Activated CD8-positive, alpha-beta T cell treated with anti-CD3 and anti-CD28 coated beads, Interleukin-2, amount 10 ng/mL, durations not matched to agents 7 days and 5 days (primary cell): ENCODE measurements around the gene PDE10A. TPM values are rescaled to one million over a fixed set of nuclear protein-coding genes. Genes with fewer than 3 reads are reported as not detected.

ENCODE experiments used
- ATAC-seq: fragments of 150-1000 bp; cut with Tn5 transposase; one replicate; pipeline ENCODE4 v1.10.0; 2021; ENCODE audit warnings: moderate library complexity
- CTCF ChIA-PET: fragments of 350-600 bp; sonication (Branson Sonifier 250); formaldehyde crosslinking; loops from one replicate; lab custom pipeline; 2021; ENCODE audit warnings: antibody characterized with exemption; lab: Charles Lee
- POLR2A ChIA-PET: fragments of 350-600 bp; sonication (Branson Sonifier 250); formaldehyde crosslinking; loops from one replicate; lab custom pipeline; 2021; ENCODE audit warnings: antibody characterized with exemption; lab: Charles Lee
- DNase-seq: peaks from one replicate; pipeline ENCODE4 v3.0.0-alpha.2; 2020
- H3K27ac Mint-ChIP-seq: one replicate; pipeline ENCODE4 v1.8.0; 2021; ENCODE audit warnings: mild to moderate bottlenecking, mixed read lengths
- H3K27me3 Mint-ChIP-seq: one replicate; pipeline ENCODE4 v1.8.0; 2021; ENCODE audit warnings: low read depth, mixed read lengths
- H3K36me3 Mint-ChIP-seq: one replicate; pipeline ENCODE4 v1.8.0; 2021; ENCODE audit warnings: low read depth, mixed read lengths
- H3K4me1 Mint-ChIP-seq: one replicate; pipeline ENCODE4 v1.8.0; 2021; ENCODE audit warnings: low read depth, mixed read lengths
- H3K4me3 Mint-ChIP-seq: one replicate; pipeline ENCODE4 v1.8.0; 2021; ENCODE audit warnings: mild to moderate bottlenecking, mixed read lengths
- H3K9me3 Mint-ChIP-seq: one replicate; pipeline ENCODE4 v1.8.0; 2022; ENCODE audit warnings: mixed read lengths; ENCODE audit not compliant: insufficient read depth
- total RNA-seq, 2 experiments: library from RNA; stranded (reverse); gene quantifications; one replicate each; pipeline ENCODE4 v1.2.3, GENCODE V29; 2021

PDE10A gene
- total RNA-seq, 2 experiments from 2014 or later, result not detected

GRCh38 chr6:165645919-165646318 lies 17.1 kb downstream of the PDE10A start:
- Mint-ChIP-seq H3K4me1 (no peaks in the 10 kb centered on the region), H3K36me3 (no peaks in the 10 kb centered on the region), H3K9me3 (no peaks in the 10 kb centered on the region), H3K27me3 (peaks cover 2% of the 10 kb centered on the region), H3K4me3 (no peak overlapping the region), H3K27ac (no peak overlapping the region)
- ChIA-PET CTCF (no interaction called here), POLR2A (no interaction called here)
- no peak for DNase-seq
- no peak for ATAC-seq

GRCh38 chr6:165644586-165645266 lies 18.3 kb downstream of the PDE10A start:
- Mint-ChIP-seq H3K4me1 (no peaks in the 10 kb centered on the region), H3K9me3 (no peaks in the 10 kb centered on the region), H3K27ac (no peak overlapping the region), H3K4me3 (no peak overlapping the region), H3K27me3 (peaks cover 2% of the 10 kb centered on the region), H3K36me3 (no peaks in the 10 kb centered on the region)
- POLR2A ChIA-PET, result no interaction called here
- ATAC-seq (no peak), DNase-seq (no peak)
- CTCF ChIA-PET, result no interaction called here

DNA sequence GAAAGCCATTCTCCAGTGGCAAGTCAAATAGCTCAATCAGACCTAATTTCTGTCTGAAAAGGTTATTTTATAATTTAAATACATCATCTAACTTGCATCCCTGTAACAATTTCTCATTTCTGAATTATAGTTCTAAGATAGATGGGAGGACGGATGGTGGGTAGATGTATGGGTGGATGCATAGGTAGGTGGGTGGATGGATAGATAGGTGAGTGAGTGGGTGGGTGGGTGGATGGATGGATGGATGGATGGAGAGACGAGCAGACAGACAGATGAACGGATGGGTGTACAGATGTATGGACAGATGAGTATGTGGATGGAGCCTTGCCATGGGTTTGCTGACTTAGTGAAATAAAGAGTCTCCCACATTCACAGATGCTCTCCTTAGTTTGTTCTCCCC lies 20.0 kb downstream of the PDE10A start:
- no peaks in the 10 kb centered on the region for H3K9me3 Mint-ChIP-seq
- peaks cover 2% of the 10 kb centered on the region for H3K27me3 Mint-ChIP-seq
- no peak overlapping the region for H3K4me3 Mint-ChIP-seq
- POLR2A ChIA-PET, result no interaction called here
- no peaks in the 10 kb centered on the region for H3K36me3 Mint-ChIP-seq
- DNase-seq (no peak), ATAC-seq (no peak)
- CTCF ChIA-PET, result no interaction called here
- no peaks in the 10 kb centered on the region for H3K4me1 Mint-ChIP-seq
- H3K27ac Mint-ChIP-seq, result no peak overlapping the region

- CTCF ChIA-PET, result no interaction called here
- H3K4me3 Mint-ChIP-seq, result no peak overlapping the region
- no peak overlapping the region for H3K27ac Mint-ChIP-seq
- no peaks in the 10 kb centered on the region for H3K4me1 Mint-ChIP-seq
- no peak for ATAC-seq
- H3K36me3 Mint-ChIP-seq, result no peaks in the 10 kb centered on the region
- no peaks in the 10 kb centered on the region for H3K9me3 Mint-ChIP-seq
- H3K27me3 Mint-ChIP-seq, result peaks cover 2% of the 10 kb centered on the region
- DNase-seq, result no peak
- POLR2A ChIA-PET, result no interaction called here
These were observed 21.3 kb downstream of the PDE10A start for GRCh38 chr6:165641672-165642156.

GRCh38 chr6:165640806-165641205 lies 22.2 kb downstream of the PDE10A start:
- no peak overlapping the region for H3K4me3 Mint-ChIP-seq
- H3K9me3 Mint-ChIP-seq, result no peaks in the 10 kb centered on the region
- POLR2A ChIA-PET, result no interaction called here
- ATAC-seq (no peak), DNase-seq (no peak)
- H3K4me1 Mint-ChIP-seq, result no peaks in the 10 kb centered on the region
- no peaks in the 10 kb centered on the region for H3K36me3 Mint-ChIP-seq
- no peak overlapping the region for H3K27ac Mint-ChIP-seq
- CTCF ChIA-PET, result no interaction called here
- peaks cover 2% of the 10 kb centered on the region for H3K27me3 Mint-ChIP-seq

DNA sequence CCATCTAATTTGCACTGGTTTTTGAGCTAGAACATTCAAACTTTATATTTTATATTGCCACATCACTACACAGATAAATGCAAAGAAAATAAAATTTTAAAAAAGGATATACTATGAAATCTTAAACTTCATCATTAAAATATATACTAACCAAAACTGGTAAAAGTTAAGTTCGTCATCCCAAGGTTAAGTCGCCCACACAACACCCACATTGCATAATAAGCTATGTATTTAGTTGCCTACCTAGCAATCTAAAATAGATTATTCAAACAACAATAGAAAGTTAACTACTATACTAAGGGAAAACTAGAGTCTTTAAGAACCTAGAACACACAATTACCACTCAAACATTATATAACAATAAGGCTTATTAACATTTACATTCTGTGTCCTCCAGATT lies 24.5 kb downstream of the PDE10A start:
- Mint-ChIP-seq H3K9me3 (no peaks in the 10 kb centered on the region), H3K4me3 (no peak overlapping the region), H3K27me3 (peaks cover 9% of the 10 kb centered on the region), H3K4me1 (no peaks in the 10 kb centered on the region), H3K27ac (no peak overlapping the region), H3K36me3 (no peaks in the 10 kb centered on the region)
- CTCF ChIA-PET, result no interaction called here
- POLR2A ChIA-PET, result no interaction called here
- DNase-seq (no peak), ATAC-seq (no peak)

DNA sequence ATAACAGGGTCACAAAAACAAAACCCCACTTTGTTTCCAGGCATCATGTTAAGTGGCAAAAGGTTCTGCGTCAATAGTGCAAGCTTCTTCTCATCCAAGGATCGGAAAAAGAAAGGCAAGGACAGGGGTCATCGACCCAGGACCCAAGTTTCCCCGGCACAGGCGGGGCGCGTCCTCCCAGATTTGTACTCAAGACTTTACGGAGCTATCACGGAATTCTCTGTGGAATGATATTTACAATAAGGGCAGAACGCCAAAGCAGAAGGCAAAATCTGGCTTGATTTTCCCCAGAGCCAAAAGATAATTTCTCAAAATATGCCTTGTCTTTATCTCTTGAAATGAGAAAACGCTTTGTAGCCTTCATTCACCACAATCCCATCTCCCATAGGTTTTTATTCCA lies 25.5 kb downstream of the PDE10A start:
- CTCF ChIA-PET, result no interaction called here
- DNase-seq (no peak), ATAC-seq (no peak)
- Mint-ChIP-seq H3K36me3 (no peaks in the 10 kb centered on the region), H3K9me3 (no peaks in the 10 kb centered on the region), H3K27ac (no peak overlapping the region), H3K4me3 (no peak overlapping the region), H3K27me3 (peaks cover 9% of the 10 kb centered on the region), H3K4me1 (peaks cover under 1% of the 10 kb centered on the region)
- POLR2A ChIA-PET, result no interaction called here

DNA sequence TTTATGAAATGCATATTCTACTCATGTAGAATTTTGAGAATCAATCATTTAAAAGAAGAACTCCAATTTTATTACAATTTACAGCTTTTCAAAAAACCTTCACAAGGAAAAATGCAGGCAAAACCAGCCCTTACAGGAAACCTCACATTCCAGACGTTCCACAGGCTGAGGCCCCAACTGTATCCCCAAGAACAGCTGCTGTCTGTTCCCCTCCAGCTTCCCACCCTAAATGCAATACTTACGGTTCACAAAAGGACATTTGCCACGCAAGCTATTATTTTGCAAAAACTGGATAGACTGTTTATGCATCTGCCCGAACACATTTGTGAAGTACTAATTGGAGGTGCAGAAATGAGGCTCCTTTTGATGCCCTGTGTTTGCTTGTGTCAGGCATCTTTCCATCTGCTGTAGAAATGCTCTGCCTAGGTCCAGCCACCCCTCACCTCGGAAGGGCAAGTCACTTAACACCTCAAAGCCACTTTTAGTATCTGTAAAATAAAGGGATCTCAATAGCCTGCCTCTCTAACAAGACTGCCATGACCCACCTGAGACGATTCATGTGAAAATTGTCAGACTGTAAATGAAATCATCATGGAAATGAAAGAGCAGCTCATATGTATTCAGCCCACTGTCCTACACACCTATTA lies 26.5 kb downstream of the PDE10A start:
- no peak for DNase-seq
- Mint-ChIP-seq H3K4me3 (no peak overlapping the region), H3K4me1 (peaks cover 5% of the 10 kb centered on the region), H3K36me3 (no peaks in the 10 kb centered on the region), H3K27me3 (peaks cover 7% of the 10 kb centered on the region), H3K27ac (no peak overlapping the region), H3K9me3 (no peaks in the 10 kb centered on the region)
- POLR2A ChIA-PET, result no interaction called here
- CTCF ChIA-PET, result no interaction called here
- no peak for ATAC-seq

- DNase-seq, result no peak
- Mint-ChIP-seq H3K27me3 (peaks cover 7% of the 10 kb centered on the region), H3K27ac (no peak overlapping the region), H3K9me3 (no peaks in the 10 kb centered on the region), H3K4me1 (peaks cover 5% of the 10 kb centered on the region), H3K4me3 (no peak overlapping the region), H3K36me3 (no peaks in the 10 kb centered on the region)
- CTCF ChIA-PET, result no interaction called here
- POLR2A ChIA-PET, result no interaction called here
- no peak for ATAC-seq
These were observed 27.1 kb downstream of the PDE10A start for GRCh38 chr6:165635965-165636364.

- ChIA-PET CTCF (no interaction called here), POLR2A (no interaction called here)
- Mint-ChIP-seq H3K27ac (no peak overlapping the region), H3K4me3 (no peak overlapping the region), H3K27me3 (peaks cover 7% of the 10 kb centered on the region), H3K9me3 (no peaks in the 10 kb centered on the region), H3K4me1 (peaks cover 5% of the 10 kb centered on the region), H3K36me3 (no peaks in the 10 kb centered on the region)
- DNase-seq, result no peak
- no peak for ATAC-seq
These were observed 28.8 kb downstream of the PDE10A start for GRCh38 chr6:165634101-165634880.

DNA sequence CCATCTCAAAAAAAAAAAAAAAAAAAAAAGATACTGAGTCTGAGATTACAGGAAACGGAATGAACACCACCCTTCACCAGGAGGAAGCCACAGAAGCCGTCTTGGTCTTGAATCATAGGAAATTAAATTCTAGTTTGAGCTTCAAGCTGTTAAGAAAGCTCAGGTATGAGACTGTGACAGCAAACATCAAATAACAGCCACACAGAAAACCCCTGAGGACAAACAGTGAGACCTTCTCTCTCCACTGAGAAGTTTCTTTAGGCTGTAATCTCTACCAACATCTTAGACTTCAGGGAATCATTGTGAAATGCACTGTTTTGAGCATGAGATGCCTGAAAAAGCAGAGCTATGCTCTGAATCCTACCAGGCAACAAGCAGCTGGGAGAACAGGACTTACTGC lies 30.8 kb downstream of the PDE10A start:
- ATAC-seq (no peak), DNase-seq (peak; percentile 20)
- Mint-ChIP-seq H3K4me3 (no peak overlapping the region), H3K9me3 (no peaks in the 10 kb centered on the region), H3K27ac (no peak overlapping the region), H3K4me1 (peaks cover 5% of the 10 kb centered on the region), H3K36me3 (no peaks in the 10 kb centered on the region), H3K27me3 (peaks cover 9% of the 10 kb centered on the region)
- ChIA-PET CTCF (no interaction called here), POLR2A (no interaction called here)

GRCh38 chr6:165630544-165630953 lies 32.5 kb downstream of the PDE10A start:
- peaks cover 9% of the 10 kb centered on the region for H3K27me3 Mint-ChIP-seq
- H3K9me3 Mint-ChIP-seq, result no peaks in the 10 kb centered on the region
- H3K4me1 Mint-ChIP-seq, result peaks cover 5% of the 10 kb centered on the region
- ATAC-seq (no peak), DNase-seq (no peak)
- no peaks in the 10 kb centered on the region for H3K36me3 Mint-ChIP-seq
- ChIA-PET POLR2A (no interaction called here), CTCF (no interaction called here)
- H3K4me3 Mint-ChIP-seq, result no peak overlapping the region
- H3K27ac Mint-ChIP-seq, result no peak overlapping the region
